ENCODE measurements around the gene REEP3. TPM values are rescaled to one million over a fixed set of nuclear protein-coding genes. Genes with fewer than 3 reads are reported as not detected.

Gene REEP3
- total and polyA plus RNA-seq, 2 of the 4 experiments (the other 2 are of a cell fraction) = 11.7 to 28.9 TPM

DNA sequence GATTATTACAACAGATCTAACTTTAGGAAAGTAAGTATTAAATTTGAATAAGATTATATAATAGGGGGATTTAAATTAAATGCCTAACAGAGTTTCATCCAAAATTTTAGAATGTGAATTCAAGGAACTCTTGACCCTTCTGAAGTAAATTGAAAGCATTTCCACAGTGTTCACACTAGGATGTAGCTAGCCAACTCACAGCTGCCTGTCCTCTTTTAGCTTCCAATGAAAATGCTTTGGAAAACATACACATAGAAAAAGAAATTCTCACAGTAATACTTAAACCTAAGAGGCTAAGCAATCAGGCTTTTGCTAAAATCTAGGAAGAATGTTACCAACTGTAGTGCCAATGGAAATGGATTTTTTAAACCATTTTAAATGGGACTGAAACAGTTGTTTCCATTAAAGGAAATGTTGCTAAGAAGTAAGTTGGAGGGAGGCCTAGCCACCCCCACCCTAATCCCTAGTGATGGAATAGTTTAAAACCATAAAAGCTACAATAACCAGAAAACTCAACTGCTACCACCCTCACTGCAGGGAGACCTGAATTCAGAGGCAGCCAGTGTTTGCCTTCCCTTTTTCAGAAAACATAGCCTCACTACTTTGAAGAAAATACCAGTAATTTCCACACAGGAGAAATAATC lies 58.3 kb downstream of the REEP3 start:
- Histone ChIP-seq H3K56ac (ENCODE audit: extremely low read depth, insufficient read depth, low read length) (no peak overlapping the region), H4K5ac (ENCODE audit: low read depth, low read length) (no peak overlapping the region), H3K23ac (ENCODE audit: low read depth, low read length) (no peak overlapping the region), H3K18ac (ENCODE audit: low read depth, low read length) (no peak overlapping the region), H3K14ac (replicated peaks; ENCODE audit: low read depth, low read length) (no peak overlapping the region), H3K27ac (ENCODE audit: insufficient read depth, low read length) (no peak overlapping the region), H3K9ac (ENCODE audit: low read depth, low read length) (no peak overlapping the region), H2BK20ac (ENCODE audit: low read depth, low read length) (no peak overlapping the region), H3K79me1 (ENCODE audit: low read depth in 1 of 2, low read length in 2 of 2) (peaks cover 17 to 50% of the 10 kb centered on the region in 2 experiments), H4K91ac (ENCODE audit: insufficient read depth, low read depth, low read length) (no peak overlapping the region), H3K9me3 (ENCODE audit: control insufficient read depth, insufficient read depth, low read length) (no peaks in the 10 kb centered on the region), H2BK5ac (ENCODE audit: low read depth, low read length, poor library complexity, severe bottlenecking) (no peak overlapping the region), H3K9me1 (ENCODE audit: insufficient read depth, low read length) (peaks cover 3% of the 10 kb centered on the region), H2AK5ac (ENCODE audit: low read depth, low read length) (no peak overlapping the region), H2BK15ac (ENCODE audit: low read depth, low read length) (no peak overlapping the region), H4K20me1 (ENCODE audit: insufficient read depth, low read length) (no peaks in the 10 kb centered on the region), H3K27me3 (ENCODE audit: control insufficient read depth, insufficient read depth, low read length) (no peaks in the 10 kb centered on the region), H2AFZ (replicated peaks; ENCODE audit: low read length, poor library complexity) (no peak overlapping the region), H3K36me3 (ENCODE audit: control insufficient read depth, insufficient read depth, low read length) (peaks cover 4% of the 10 kb centered on the region), H3K4me2 (ENCODE audit: low read depth, low read length) (no peak overlapping the region), H2AK9ac (replicated peaks; ENCODE audit: low read depth, low read length, poor library complexity) (no peak overlapping the region), H2BK120ac (ENCODE audit: low read depth, low read length) (no peak overlapping the region), H3K4ac (ENCODE audit: low read depth, low read length) (no peak overlapping the region), H3K4me3 (ENCODE audit: insufficient read depth, low read depth, low read length) (no peak overlapping the region), H3K4me1 (ENCODE audit: control insufficient read depth, insufficient read depth, low read length) (peaks cover 2% of the 10 kb centered on the region; the same call in 1 of the 2 replicates), H4K8ac (ENCODE audit: low read depth in 2 of 2, low read length in 2 of 2) (no peak overlapping the region)
- ChIA-PET POLR2A (ENCODE audit: unreplicated experiment) (interaction anchor here (0.6 kb wide), 1 partner anchor 434 kb away, joined by 3 read pairs; no protein-coding TSS in a partner anchor), CTCF (no interaction called here)
- in situ Hi-C loops (cut with MboI; ENCODE audit: low sequenced_read_pairs) (no loop called here), intact Hi-C loops (cut with micrococcal nuclease) (no loop called here), dilution Hi-C loops (cut with HindIII; ENCODE audit: low sequenced_read_pairs, unreplicated experiment) (no loop called here)
- no TSS peak for BruUV-seq (replicated peaks)
- ATAC-seq (ENCODE audit: low read depth) = no peak
- no peak for DNase-seq
- no peak for TF ChIP-seq SMC3 (IDR thresholded peaks at IDR 0.05; ENCODE audit: low read depth, low read length)
- no peak for TF ChIP-seq CEBPB (IDR thresholded peaks at IDR 0.05; ENCODE audit: low read depth, low read length)
- TF ChIP-seq MAFK (IDR thresholded peaks at IDR 0.05; ENCODE audit: low read depth, low read length) = no peak
- TF ChIP-seq MXI1 (IDR thresholded peaks at IDR 0.05; ENCODE audit: borderline replicate concordance, low read depth, low read length) = no peak
- no peak for TF ChIP-seq RFX5 (IDR thresholded peaks at IDR 0.05; ENCODE audit: low read depth, low read length)
- no peak for TF ChIP-seq FOS (IDR thresholded peaks at IDR 0.05; ENCODE audit: low read depth, low read length)

Measured in IMR-90 (cell line).